Measurements from ENCODE around the gene PLEKHM3.

PLEKHM3 gene

DNA sequence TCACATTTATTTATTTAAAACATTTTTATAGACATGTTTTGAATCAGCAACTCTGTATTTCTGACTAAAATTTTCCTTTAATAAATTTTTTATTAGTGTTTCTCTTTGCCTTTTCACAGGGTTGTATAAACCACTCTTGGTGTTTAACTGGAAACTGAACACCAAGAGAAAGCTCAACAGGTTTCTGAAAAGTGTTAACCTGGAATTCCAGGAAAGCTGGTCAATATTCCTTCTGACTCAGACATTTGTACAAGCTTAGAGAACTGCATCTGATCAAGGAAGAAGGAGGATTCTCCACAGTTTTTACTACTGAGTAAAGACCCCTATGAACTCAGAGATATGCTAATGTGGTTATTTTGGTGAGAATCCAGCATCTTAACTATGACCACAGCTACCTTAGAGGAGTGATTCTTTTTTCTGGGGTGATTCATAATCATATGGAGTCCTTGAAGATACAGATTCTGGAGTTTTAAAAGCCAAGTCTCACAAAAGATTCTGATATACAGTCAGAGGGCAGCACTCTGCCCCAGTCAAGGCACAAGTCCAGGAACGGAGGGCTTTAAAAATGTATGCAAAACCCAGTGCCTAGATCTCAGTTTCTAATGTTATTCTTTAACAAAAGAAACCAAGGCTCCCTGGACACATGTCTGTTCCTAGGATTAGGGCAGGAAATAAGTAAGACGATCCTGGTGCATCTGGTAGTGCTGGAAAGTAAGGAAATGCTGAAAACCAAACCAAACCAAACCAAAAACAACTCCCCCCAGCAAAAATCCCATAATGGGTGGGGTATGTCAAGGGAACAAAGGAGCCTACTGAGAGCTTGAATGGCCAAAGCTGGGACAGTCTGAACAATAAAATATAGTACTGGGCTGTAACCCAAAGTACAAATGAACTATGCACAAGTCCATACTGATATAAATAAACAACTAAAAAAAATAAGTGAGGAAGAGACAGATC, 170.6 kb downstream of the PLEKHM3 start:
- no peak for DNase-seq (ENCODE audit: low read depth)

GRCh38 chr2:207852791-207853190, 172.5 kb downstream of the PLEKHM3 start:
- DNase-seq (ENCODE audit: low read depth): no peak

DNA sequence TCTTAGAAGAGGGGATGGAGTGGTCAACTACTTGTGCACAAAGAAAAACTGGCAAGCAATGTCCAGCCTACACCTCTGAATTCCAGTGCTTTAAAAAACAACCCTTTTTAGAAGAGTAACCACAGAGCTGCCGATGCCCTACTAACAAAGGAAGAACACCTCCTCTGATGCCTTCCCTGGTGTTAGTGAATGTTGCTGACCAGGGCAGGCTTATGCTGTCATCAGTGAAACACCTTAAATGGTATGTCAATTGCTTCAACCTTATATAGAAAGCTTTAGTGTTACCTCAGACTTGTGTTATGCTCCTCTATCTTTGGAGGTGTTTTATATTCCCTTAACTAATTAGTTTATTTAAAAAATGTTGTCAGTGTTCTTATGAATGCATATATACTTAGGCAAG, 175.9 kb downstream of the PLEKHM3 start:
- no peak for DNase-seq (ENCODE audit: low read depth)

GRCh38 chr2:207848545-207848928, 176.8 kb downstream of the PLEKHM3 start:
- no peak for DNase-seq (ENCODE audit: low read depth)

DNA sequence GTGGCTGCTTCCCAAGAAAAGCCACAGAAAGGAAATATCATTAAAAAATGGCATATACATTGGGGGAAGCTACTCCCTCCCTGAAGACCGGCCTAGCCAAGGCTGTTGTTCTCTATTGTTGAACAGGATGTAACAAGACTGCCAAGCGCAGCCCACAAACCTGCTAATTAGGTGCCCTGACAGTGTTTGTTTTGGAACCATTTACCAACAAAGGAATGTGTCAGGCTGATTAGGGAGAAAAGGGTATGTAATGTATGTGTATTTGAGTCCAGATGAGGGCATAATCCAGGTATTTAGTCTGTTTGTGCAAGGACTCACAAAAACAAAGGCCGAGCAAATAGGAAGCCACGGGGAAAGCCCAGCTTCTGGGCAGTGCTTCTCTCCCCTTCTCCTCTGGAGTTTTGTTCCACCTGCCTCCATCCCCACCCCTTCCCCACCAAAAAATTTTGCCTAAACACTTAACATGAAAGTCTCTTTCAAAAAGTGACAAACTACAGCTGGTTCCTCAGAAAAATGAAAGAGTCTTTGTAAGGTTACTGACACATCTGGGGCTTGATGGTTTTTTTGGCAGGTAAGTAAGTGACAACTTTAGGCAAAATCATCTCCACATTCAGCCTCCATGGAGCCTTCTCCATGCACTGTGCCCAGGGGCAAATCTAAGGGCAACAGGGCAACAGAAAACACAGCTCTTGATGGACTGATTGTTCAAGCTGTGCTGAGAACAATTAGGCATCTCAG, 177.4 kb downstream of the PLEKHM3 start:
- no peak for DNase-seq (ENCODE audit: low read depth)

- DNase-seq (ENCODE audit: low read depth): no peak
Observed at GRCh38 chr2:207847098-207847806, 178.1 kb downstream of the PLEKHM3 start.

- no peak for DNase-seq (ENCODE audit: low read depth)
Observed at GRCh38 chr2:207845202-207845864, 180.0 kb downstream of the PLEKHM3 start.

DNA sequence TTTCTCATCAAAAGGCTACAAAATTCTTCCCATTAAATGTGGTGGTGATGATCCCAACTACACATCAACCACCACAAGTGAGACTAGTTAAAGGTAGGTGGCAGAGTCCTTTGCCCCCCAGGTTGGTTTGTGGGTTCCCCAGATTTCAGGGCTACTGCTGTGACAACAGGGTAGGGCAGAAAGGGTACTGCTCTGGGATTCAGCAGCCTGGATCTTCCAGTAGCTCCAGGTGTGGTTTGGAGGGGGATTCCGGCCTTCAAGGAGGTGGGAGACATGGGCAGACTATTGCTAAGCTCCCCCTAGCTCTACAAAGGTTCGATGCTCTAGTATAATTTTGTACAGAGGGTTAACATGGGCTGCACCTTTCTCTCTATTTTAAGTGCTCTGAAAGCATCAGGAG, 180.7 kb downstream of the PLEKHM3 start:
- no peak for DNase-seq (ENCODE audit: low read depth)

- no peak for DNase-seq (ENCODE audit: low read depth)
Observed at GRCh38 chr2:207840101-207840500, 185.2 kb downstream of the PLEKHM3 start.

DNA sequence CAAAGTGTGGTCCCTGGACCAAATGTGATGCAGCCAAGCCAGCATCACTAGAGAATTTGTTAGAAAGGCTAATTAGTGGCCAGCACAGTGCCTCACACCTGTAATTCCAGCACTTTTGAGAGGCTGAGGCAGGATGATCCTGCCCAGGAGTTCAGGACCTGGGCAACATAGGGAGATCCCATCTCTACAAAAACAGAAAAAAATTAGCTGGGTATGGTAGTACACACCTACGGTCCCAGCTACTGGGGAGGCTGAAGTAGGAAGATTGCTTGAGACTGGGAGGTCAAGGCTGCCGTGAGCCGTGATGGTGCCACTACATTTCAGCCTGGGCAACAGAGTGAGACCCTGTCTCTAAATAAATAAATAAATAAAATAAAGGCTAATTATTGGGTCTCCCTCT, 185.8 kb downstream of the PLEKHM3 start:
- DNase-seq (ENCODE audit: low read depth): no peak

GRCh38 chr2:207839028-207839427, 186.3 kb downstream of the PLEKHM3 start:
- DNase-seq (ENCODE audit: low read depth): no peak

DNA sequence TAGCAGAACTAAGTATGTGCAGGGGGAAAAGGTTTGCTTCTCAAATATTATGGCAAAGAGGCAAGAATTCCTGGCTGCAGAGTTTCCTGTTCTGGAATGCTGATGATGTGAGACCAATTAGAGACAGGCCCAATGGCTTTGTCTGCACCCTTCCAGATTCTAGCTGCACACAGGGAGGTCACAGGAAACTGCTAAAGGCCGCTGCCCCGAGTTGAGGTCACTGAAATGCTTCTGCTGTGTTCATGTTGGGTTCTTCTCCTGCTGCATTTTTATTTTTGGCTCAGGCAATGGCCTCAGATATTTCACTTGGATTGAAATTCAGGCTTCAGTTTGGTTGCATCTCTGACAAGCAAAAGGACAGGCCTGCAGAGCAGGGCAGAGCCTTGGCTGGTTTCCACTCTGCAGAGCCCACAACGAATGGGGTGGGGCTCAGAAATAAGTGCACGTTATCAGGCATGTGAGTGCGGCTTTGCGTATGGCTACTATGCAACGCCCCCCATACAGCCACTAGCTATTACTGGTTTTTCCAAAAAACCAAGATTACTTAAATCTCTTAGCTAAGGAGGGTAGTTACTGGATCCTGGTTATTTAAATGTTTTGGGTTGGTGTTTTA, 188.7 kb downstream of the PLEKHM3 start:
- no peak for DNase-seq (ENCODE audit: low read depth)

DNA sequence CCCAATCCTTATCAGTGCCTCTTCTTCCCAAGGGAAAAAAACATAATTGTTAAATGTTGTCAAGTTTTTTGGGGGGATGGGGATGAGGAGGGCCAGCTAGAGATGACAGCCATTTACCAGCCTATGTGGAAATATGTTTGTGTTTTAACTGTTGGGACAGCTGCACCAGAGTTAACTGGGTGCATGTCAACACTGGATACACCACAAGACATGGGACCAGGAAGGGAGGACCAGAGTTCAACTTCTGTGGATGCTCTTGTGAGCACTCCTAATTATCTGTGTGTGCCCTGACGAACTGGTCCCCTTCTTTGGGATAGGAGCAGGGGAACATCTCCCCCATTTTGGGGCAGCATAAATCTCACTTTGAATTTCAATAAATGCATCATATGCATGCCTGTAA, 189.5 kb downstream of the PLEKHM3 start:
- DNase-seq (ENCODE audit: low read depth): no peak

DNA sequence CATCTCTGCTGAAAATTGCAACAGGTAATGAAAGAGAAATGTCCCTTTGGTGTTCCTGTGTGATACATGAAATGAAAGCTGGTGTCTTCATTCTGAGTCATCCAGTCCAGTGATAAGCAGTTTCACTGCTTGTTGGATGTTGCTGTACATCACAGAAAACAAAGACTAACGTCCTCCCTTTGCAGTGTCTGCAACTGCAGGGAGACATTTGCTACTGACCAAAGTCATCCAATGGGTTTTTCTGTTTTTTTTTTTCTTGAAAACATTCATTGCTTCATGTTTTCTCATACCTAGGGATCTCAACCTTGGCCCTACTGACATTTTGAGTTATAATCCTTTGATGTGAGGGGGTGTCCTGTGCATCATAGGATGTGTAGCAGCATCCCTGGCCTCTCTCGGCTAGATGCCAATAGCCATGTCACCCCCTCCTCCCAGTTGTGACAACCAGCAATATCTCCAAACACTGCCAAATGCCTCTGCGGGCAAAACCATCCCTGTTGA, 192.0 kb downstream of the PLEKHM3 start:
- DNase-seq (ENCODE audit: low read depth): no peak

DNA sequence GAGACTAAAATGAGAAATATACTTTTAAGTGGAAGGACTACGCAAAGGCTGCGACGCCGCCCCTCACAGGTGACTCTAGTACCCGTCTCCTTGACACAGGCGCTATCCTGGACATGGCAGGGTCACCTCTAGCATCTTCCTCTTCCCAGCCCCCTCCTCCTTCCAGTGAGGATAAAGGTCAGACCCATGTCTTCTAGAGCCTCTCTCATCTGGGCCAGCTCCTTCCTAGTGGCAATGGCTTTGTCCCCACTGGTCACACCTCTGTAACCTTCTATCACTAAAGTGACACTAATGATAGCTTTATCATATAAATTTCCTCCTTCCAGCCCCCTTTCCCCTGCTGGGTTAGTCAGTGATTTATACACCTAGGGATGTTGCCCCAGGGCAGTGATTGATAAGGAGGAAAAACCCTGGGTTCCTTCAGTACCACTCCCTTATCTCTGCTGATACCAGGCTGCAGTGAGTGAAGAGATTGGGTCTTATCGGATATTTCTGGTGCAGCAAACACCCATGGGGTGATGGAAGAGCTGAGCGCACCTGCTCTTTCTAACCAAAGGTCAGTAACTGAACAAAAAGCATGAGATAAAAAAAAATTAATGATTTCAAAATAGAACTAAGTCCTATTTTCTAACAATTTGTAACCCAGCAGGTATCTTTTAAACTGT, 193.6 kb downstream of the PLEKHM3 start:
- DNase-seq (ENCODE audit: low read depth): no peak

- DNase-seq (ENCODE audit: low read depth): no peak
Observed at GRCh38 chr2:207830778-207831438, 194.4 kb downstream of the PLEKHM3 start.

DNA sequence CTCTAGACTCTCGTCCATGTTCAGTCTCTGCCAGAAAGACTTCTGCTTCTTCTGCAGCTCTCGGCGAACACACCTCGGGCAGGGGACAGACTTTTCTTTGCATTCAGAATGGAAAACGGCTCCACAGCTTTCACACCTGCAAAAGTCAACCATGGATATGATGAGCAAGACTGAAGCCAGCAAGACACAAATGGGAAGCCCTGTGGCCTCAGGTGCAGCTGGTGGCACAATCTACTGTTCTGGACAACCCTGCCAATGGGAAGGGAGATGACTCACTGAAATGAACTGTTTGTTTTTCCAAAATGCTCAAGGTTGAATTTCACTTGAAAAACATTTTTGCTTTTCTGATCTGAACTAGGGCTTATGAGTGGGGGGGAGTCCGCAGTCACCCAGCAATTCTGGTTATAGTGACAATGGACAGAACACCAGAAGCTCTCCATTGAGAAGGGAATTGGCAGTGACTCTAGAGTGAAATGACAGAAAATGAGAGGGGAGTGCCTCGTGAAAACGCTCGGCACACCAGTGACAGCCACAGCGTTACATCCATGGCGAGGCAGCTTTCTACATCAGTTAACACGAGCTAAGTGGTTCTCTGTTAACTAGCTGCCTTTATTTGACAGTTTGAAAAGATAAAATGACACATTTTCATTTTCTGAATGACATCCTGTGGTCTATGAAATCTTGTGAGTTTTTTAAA, 196.8 kb downstream of the PLEKHM3 start:
- DNase-seq (ENCODE audit: low read depth): no peak

- DNase-seq (ENCODE audit: low read depth): no peak
Observed at GRCh38 chr2:207825978-207826377, 199.3 kb downstream of the PLEKHM3 start.

- DNase-seq (ENCODE audit: low read depth): no peak
Observed at GRCh38 chr2:207825045-207825954, 200.0 kb downstream of the PLEKHM3 start.
